ENCODE results near the gene SH3RF3. TPM values are rescaled to one million over a fixed set of nuclear protein-coding genes. Genes with fewer than 3 reads are reported as not detected.
"Not testable (repeated sequence)": the region's sequence is repeated elsewhere in the genome, so short reads cannot be mapped to it uniquely, and the experiment has no call there.

Gene SH3RF3
- total RNA-seq, 2 experiments from 2014 or later = 0.05 to 0.06 TPM

- CTCF ChIA-PET = no interaction called here
- no peaks in the 10 kb centered on the region for H3K36me3 Mint-ChIP-seq
- ATAC-seq = no peak
- H3K4me3 Mint-ChIP-seq = no peak overlapping the region
- DNase-seq = no peak
- H3K9me3 Mint-ChIP-seq (ENCODE audit: low read depth) = no peaks in the 10 kb centered on the region
- no peaks in the 10 kb centered on the region for H3K27me3 Mint-ChIP-seq
- H3K27ac Mint-ChIP-seq = no peak overlapping the region
- H3K4me1 Mint-ChIP-seq = no peaks in the 10 kb centered on the region
These were observed 30.6 kb upstream of the SH3RF3 start for GRCh38 chr2:109098251-109098920.

GRCh38 chr2:109098921-109099273 lies 30.1 kb upstream of the SH3RF3 start:
- no peaks in the 10 kb centered on the region for H3K4me1 Mint-ChIP-seq
- ATAC-seq = no peak
- no peaks in the 10 kb centered on the region for H3K36me3 Mint-ChIP-seq
- H3K4me3 Mint-ChIP-seq = no peak overlapping the region
- no peak overlapping the region for H3K27ac Mint-ChIP-seq
- no peaks in the 10 kb centered on the region for H3K9me3 Mint-ChIP-seq (ENCODE audit: low read depth)
- CTCF ChIA-PET = no interaction called here
- DNase-seq = no peak
- no peaks in the 10 kb centered on the region for H3K27me3 Mint-ChIP-seq

GRCh38 chr2:109102588-109103233 lies 26.3 kb upstream of the SH3RF3 start:
- DNase-seq (peak; percentile 35), ATAC-seq (no peak)
- Mint-ChIP-seq H3K27ac (no peak overlapping the region), H3K27me3 (peaks cover 2% of the 10 kb centered on the region), H3K4me1 (no peaks in the 10 kb centered on the region), H3K9me3 (ENCODE audit: low read depth) (no peaks in the 10 kb centered on the region), H3K4me3 (no peak overlapping the region), H3K36me3 (no peaks in the 10 kb centered on the region)
- CTCF ChIA-PET = no interaction called here

- H3K9me3 Mint-ChIP-seq (ENCODE audit: low read depth) = no peaks in the 10 kb centered on the region
- no peaks in the 10 kb centered on the region for H3K36me3 Mint-ChIP-seq
- DNase-seq (peak; percentile 28), ATAC-seq (no peak)
- no peak overlapping the region for H3K27ac Mint-ChIP-seq
- CTCF ChIA-PET = no interaction called here
- H3K4me1 Mint-ChIP-seq = no peaks in the 10 kb centered on the region
- H3K27me3 Mint-ChIP-seq = peaks cover 2% of the 10 kb centered on the region
- H3K4me3 Mint-ChIP-seq = no peak overlapping the region
These were observed 23.9 kb upstream of the SH3RF3 start for GRCh38 chr2:109105113-109105512.

- Mint-ChIP-seq H3K27ac (no peak overlapping the region), H3K4me1 (no peaks in the 10 kb centered on the region), H3K4me3 (no peak overlapping the region), H3K36me3 (no peaks in the 10 kb centered on the region), H3K27me3 (peaks cover 2% of the 10 kb centered on the region), H3K9me3 (ENCODE audit: low read depth) (no peaks in the 10 kb centered on the region)
- no peak for ATAC-seq
- DNase-seq = peak; percentile 23
- CTCF ChIA-PET = no interaction called here
These were observed 20.3 kb upstream of the SH3RF3 start for GRCh38 chr2:109108740-109109139.

- no peak for ATAC-seq
- Mint-ChIP-seq H3K4me3 (no peak overlapping the region), H3K27ac (no peak overlapping the region), H3K27me3 (peaks cover 6% of the 10 kb centered on the region), H3K9me3 (ENCODE audit: low read depth) (no peaks in the 10 kb centered on the region), H3K4me1 (no peaks in the 10 kb centered on the region), H3K36me3 (no peaks in the 10 kb centered on the region)
- no peak for DNase-seq
- CTCF ChIA-PET = no interaction called here
These were observed 19.7 kb upstream of the SH3RF3 start for GRCh38 chr2:109109342-109109741.

GRCh38 chr2:109110170-109110569 lies 18.8 kb upstream of the SH3RF3 start:
- Mint-ChIP-seq H3K4me1 (no peaks in the 10 kb centered on the region), H3K9me3 (ENCODE audit: low read depth) (no peaks in the 10 kb centered on the region), H3K27me3 (peaks cover 10% of the 10 kb centered on the region), H3K27ac (no peak overlapping the region), H3K36me3 (no peaks in the 10 kb centered on the region), H3K4me3 (no peak overlapping the region)
- no peak for DNase-seq
- CTCF ChIA-PET = no interaction called here
- no peak for ATAC-seq

- H3K27ac Mint-ChIP-seq, CTCF ChIA-PET, H3K36me3 Mint-ChIP-seq: not testable (repeated sequence)
These were observed 11.8 kb upstream of the SH3RF3 start for GRCh38 chr2:109117181-109117580.

GRCh38 chr2:109117780-109118179 lies 11.2 kb upstream of the SH3RF3 start:
- Mint-ChIP-seq H3K9me3 (ENCODE audit: low read depth) (no peaks in the 10 kb centered on the region), H3K4me1 (no peaks in the 10 kb centered on the region)
- DNase-seq = no peak

More at GRCh38 chr2:109117181-109117580, 11.8 kb upstream of the SH3RF3 start:
- H3K4me1 Mint-ChIP-seq; H3K9me3 Mint-ChIP-seq (ENCODE audit: low read depth); H3K4me3 Mint-ChIP-seq; DNase-seq; ATAC-seq: not testable (repeated sequence)
- peaks cover 11% of the 10 kb centered on the region for H3K27me3 Mint-ChIP-seq

GRCh38 chr2:109118321-109118720 lies 10.7 kb upstream of the SH3RF3 start:
- Mint-ChIP-seq H3K9me3 (ENCODE audit: low read depth) (no peaks in the 10 kb centered on the region), H3K27me3 (peaks cover 14% of the 10 kb centered on the region), H3K27ac (no peak overlapping the region), H3K4me1 (no peaks in the 10 kb centered on the region), H3K4me3 (no peak overlapping the region), H3K36me3 (no peaks in the 10 kb centered on the region)
- DNase-seq = no peak
- no peak for ATAC-seq
- CTCF ChIA-PET = interaction anchor here (1.5 kb wide), 1 partner anchor 11 kb away, joined by 4 read pairs; the partner anchor contains the start of gene SH3RF3

More at GRCh38 chr2:109117780-109118179, 11.2 kb upstream of the SH3RF3 start:
- Mint-ChIP-seq H3K27me3 (peaks cover 13% of the 10 kb centered on the region), H3K27ac (no peak overlapping the region), H3K4me3 (no peak overlapping the region), H3K36me3 (no peaks in the 10 kb centered on the region)
- CTCF ChIA-PET = no interaction called here
- no peak for ATAC-seq

GRCh38 chr2:109120166-109120565 lies 8.8 kb upstream of the SH3RF3 start:
- no peak overlapping the region for H3K27ac Mint-ChIP-seq
- peaks cover 12% of the 10 kb centered on the region for H3K27me3 Mint-ChIP-seq
- no peak for DNase-seq
- no peaks in the 10 kb centered on the region for H3K4me1 Mint-ChIP-seq
- no peaks in the 10 kb centered on the region for H3K36me3 Mint-ChIP-seq
- CTCF ChIA-PET = no interaction called here
- no peaks in the 10 kb centered on the region for H3K9me3 Mint-ChIP-seq (ENCODE audit: low read depth)
- no peak for ATAC-seq
- no peak overlapping the region for H3K4me3 Mint-ChIP-seq

GRCh38 chr2:109120686-109121085 lies 8.3 kb upstream of the SH3RF3 start:
- ATAC-seq; H3K27ac Mint-ChIP-seq; H3K4me1 Mint-ChIP-seq; H3K9me3 Mint-ChIP-seq (ENCODE audit: low read depth); H3K4me3 Mint-ChIP-seq; DNase-seq; CTCF ChIA-PET; H3K36me3 Mint-ChIP-seq: not testable (repeated sequence)
- H3K27me3 Mint-ChIP-seq = peaks cover 16% of the 10 kb centered on the region

GRCh38 chr2:109123586-109124201 lies 5.3 kb upstream of the SH3RF3 start:
- no peak overlapping the region for H3K27ac Mint-ChIP-seq
- no peaks in the 10 kb centered on the region for H3K9me3 Mint-ChIP-seq (ENCODE audit: low read depth)
- no peak for DNase-seq
- peaks cover 7% of the 10 kb centered on the region for H3K4me1 Mint-ChIP-seq
- peaks cover 43% of the 10 kb centered on the region for H3K27me3 Mint-ChIP-seq
- CTCF ChIA-PET = no interaction called here
- no peaks in the 10 kb centered on the region for H3K36me3 Mint-ChIP-seq
- H3K4me3 Mint-ChIP-seq = no peak overlapping the region
- ATAC-seq = no peak

GRCh38 chr2:109124982-109125592 lies 3.9 kb upstream of the SH3RF3 start:
- CTCF ChIA-PET = interaction anchor here (1.6 kb wide), 1 partner anchor 385 kb away, joined by 7 read pairs; no protein-coding TSS in a partner anchor
- Mint-ChIP-seq H3K27ac (no peak overlapping the region), H3K27me3 (peaks cover 45% of the 10 kb centered on the region), H3K9me3 (ENCODE audit: low read depth) (no peaks in the 10 kb centered on the region), H3K36me3 (peaks cover under 1% of the 10 kb centered on the region), H3K4me1 (peaks cover 9% of the 10 kb centered on the region), H3K4me3 (no peak overlapping the region)
- ATAC-seq (no peak), DNase-seq (no peak)
